K562 (cell line): Measurements from ENCODE around the gene SLC22A23. TPM values are rescaled to one million over a fixed set of nuclear protein-coding genes. Genes with fewer than 3 reads are reported as not detected.

Experiments
- NEUROD1 ChIP-seq: fragments of 150-350 bp; IDR thresholded peaks from 2 replicates; pipeline ENCODE4 v1.6.1; 2014; ENCODE audit warnings: borderline replicate concordance, low read length, low read depth; ENCODE audit not compliant: partially characterized antibody
- PCBP2 ChIP-seq: fragments of 200-400 bp; formaldehyde crosslinking; IDR thresholded peaks from 2 replicates; pipeline ENCODE4 v1.6.1; 2018; ENCODE audit warnings: low read length, low read depth, mild to moderate bottlenecking, moderate library complexity; ENCODE audit not compliant: poor library complexity, severe bottlenecking
- POLR2H ChIP-seq: IDR thresholded peaks from 2 replicates; pipeline ENCODE4 v1.6.1; 2016; ENCODE audit warnings: missing genetic modification characterization, low read depth, mild to moderate bottlenecking, control low read depth, missing compliant biosample characterization, moderate library complexity
- PYGO2 ChIP-seq: fragments of 450-650 bp; IDR thresholded peaks from 2 replicates; pipeline ENCODE4 v1.6.1; 2016; ENCODE audit warnings: mild to moderate bottlenecking, missing genetic modification characterization, moderate library complexity, missing compliant biosample characterization
- SMAD4 ChIP-seq: fragments of 250-450 bp; sonication (Bioruptor Pico); conservative IDR thresholded peaks from 2 replicates; pipeline ENCODE4 v1.8.0; 2021; ENCODE audit warnings: inconsistent platforms, mild to moderate bottlenecking, moderate library complexity
- TSC22D4 ChIP-seq: fragments of 450-650 bp; IDR thresholded peaks from 2 replicates; pipeline ENCODE4 v1.6.1; 2016; ENCODE audit warnings: missing genetic modification characterization, missing biosample characterization, control low read depth
- ZBTB7A ChIP-seq: IDR thresholded peaks from 2 replicates; pipeline ENCODE4 v1.6.1; 2011; ENCODE audit warnings: low read depth, mild to moderate bottlenecking, low read length, moderate library complexity, borderline replicate concordance; ENCODE audit not compliant: control insufficient read depth
- ZNF232 ChIP-seq: sonication (generic); formaldehyde crosslinking; IDR thresholded peaks from 2 replicates; pipeline ENCODE4 v1.8.0; 2022; ENCODE audit warnings: mild to moderate bottlenecking, missing genetic modification reagents
- ZNF24 ChIP-seq: fragments of 450-650 bp; IDR thresholded peaks from 2 replicates; pipeline ENCODE4 v1.6.1; 2016
- polyA plus RNA-seq, 8 experiments: library from polyadenylated mRNA; depleted of rRNA in 4 of 8; stranded (reverse) in 5 of 8; unstranded in 3 of 8; fragments of >200 nt; fragmentation: Nextera tagmentation in 2 of 8; fragmentation: Illumina TruSeq in 1 of 8; extraction: Ambion mirVana in 2 of 8; extraction: Trizol in 1 of 8; gene quantifications; 2 replicates each; pipeline versions ENCODE4 v1.2.1 to v1.2.3, GENCODE V29; 2011 to 2014; ENCODE audit warnings: inconsistent platforms in 1 of 8, missing spikeins in 1 of 8
- total RNA-seq, 7 experiments: library from RNA; depleted of rRNA in 6 of 7; stranded (reverse); fragments of >200 nt in 6 of 7; fragmentation: Illumina TruSeq in 2 of 7; extraction: Trizol in 2 of 7; gene quantifications; 2 replicates each; pipeline versions ENCODE4 v1.2.1 to v1.2.3, GENCODE V29; 2011 to 2021; ENCODE audit warnings: low replicate concordance in 1 of 7
- TF ChIP-seq, protein P1 (sequence below): IDR thresholded peaks from 3 replicates; pipeline ENCODE4 v1.6.1; 2011; ENCODE audit warnings: borderline replicate concordance, mild to moderate bottlenecking, moderate library complexity; ENCODE audit not compliant: insufficient read length; ENCODE audit errors: extremely low read depth
- TF ChIP-seq, protein P2 (sequence below), 2 experiments: fragments of 450-650 bp; IDR thresholded peaks; 2 replicates each; pipeline ENCODE4 v1.6.1; 2018; ENCODE audit warnings: mild to moderate bottlenecking in 2 of 2, low read depth in 1 of 2; ENCODE audit not compliant: partially characterized antibody in 2 of 2
- TF ChIP-seq, protein P3 (sequence below), 3 experiments: fragments of 200-800 bp in 1 of 3; sonication (Bioruptor generic) in 1 of 3; sonication (generic) in 1 of 3; formaldehyde crosslinking in 1 of 3; IDR thresholded peaks; 2 replicates each; pipeline versions ENCODE4 v1.6.1 to v1.8.0; 2016 to 2022; ENCODE audit warnings: mild to moderate bottlenecking in 2 of 3, missing compliant biosample characterization in 2 of 3, missing genetic modification characterization in 2 of 3, missing genetic modification reagents in 1 of 3

SLC22A23 gene
- total and polyA plus RNA-seq, 9 of the 15 experiments (the other 6 are each of a cell fraction or from before 2014, with no cell fraction given) = 0.30 to 8.7 (median 2.5) TPM

DNA sequence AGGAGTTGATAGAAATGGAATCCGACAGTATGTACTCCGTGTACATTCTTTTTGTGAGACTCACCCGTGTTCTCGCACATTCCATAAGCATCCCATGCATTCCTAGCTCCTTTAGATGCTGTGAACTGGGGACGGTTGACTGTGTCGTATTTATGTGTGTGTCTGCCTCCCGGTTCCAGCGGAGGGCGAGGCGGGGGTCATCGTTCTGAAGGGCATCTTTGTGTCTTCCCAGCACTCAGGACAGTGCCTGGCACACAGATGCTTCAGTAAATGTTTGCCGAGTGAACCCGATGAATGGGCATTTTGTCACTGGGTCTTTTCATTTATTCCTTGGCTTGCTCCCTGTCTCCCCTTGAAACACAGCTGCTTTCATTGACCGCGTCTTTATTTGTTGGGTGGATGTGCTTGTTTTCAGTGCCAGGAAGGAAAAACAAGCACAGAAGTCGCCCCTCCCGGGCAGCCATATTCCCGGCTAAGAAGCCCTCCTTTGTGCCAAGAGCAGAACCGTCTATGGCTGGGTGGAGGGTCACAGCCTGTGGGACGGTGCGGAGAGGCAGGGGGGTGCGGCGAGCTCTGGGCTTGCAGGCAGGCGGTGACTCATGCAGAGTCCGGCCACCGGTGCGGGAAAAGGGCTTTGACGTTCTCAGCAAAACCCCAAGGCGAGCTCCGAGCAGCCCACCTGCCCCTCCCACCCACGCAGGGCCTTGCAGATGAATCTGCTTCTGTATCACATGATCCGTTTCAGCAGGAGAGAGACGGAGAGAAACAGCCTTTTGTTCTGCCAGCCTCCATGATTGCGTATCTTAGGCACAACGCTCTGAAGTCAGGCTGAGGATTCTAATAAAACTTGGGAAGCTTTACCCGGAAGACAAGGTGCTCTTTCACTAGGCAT is 209.3 kb downstream of the SLC22A23 start (continued):
- TF ChIP-seq, protein P1, sequence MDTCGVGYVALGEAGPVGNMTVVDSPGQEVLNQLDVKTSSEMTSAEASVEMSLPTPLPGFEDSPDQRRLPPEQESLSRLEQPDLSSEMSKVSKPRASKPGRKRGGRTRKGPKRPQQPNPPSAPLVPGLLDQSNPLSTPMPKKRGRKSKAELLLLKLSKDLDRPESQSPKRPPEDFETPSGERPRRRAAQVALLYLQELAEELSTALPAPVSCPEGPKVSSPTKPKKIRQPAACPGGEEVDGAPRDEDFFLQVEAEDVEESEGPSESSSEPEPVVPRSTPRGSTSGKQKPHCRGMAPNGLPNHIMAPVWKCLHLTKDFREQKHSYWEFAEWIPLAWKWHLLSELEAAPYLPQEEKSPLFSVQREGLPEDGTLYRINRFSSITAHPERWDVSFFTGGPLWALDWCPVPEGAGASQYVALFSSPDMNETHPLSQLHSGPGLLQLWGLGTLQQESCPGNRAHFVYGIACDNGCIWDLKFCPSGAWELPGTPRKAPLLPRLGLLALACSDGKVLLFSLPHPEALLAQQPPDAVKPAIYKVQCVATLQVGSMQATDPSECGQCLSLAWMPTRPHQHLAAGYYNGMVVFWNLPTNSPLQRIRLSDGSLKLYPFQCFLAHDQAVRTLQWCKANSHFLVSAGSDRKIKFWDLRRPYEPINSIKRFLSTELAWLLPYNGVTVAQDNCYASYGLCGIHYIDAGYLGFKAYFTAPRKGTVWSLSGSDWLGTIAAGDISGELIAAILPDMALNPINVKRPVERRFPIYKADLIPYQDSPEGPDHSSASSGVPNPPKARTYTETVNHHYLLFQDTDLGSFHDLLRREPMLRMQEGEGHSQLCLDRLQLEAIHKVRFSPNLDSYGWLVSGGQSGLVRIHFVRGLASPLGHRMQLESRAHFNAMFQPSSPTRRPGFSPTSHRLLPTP = no peak
- no peak for TF ChIP-seq TSC22D4 (tag)
- TF ChIP-seq, protein P2, sequence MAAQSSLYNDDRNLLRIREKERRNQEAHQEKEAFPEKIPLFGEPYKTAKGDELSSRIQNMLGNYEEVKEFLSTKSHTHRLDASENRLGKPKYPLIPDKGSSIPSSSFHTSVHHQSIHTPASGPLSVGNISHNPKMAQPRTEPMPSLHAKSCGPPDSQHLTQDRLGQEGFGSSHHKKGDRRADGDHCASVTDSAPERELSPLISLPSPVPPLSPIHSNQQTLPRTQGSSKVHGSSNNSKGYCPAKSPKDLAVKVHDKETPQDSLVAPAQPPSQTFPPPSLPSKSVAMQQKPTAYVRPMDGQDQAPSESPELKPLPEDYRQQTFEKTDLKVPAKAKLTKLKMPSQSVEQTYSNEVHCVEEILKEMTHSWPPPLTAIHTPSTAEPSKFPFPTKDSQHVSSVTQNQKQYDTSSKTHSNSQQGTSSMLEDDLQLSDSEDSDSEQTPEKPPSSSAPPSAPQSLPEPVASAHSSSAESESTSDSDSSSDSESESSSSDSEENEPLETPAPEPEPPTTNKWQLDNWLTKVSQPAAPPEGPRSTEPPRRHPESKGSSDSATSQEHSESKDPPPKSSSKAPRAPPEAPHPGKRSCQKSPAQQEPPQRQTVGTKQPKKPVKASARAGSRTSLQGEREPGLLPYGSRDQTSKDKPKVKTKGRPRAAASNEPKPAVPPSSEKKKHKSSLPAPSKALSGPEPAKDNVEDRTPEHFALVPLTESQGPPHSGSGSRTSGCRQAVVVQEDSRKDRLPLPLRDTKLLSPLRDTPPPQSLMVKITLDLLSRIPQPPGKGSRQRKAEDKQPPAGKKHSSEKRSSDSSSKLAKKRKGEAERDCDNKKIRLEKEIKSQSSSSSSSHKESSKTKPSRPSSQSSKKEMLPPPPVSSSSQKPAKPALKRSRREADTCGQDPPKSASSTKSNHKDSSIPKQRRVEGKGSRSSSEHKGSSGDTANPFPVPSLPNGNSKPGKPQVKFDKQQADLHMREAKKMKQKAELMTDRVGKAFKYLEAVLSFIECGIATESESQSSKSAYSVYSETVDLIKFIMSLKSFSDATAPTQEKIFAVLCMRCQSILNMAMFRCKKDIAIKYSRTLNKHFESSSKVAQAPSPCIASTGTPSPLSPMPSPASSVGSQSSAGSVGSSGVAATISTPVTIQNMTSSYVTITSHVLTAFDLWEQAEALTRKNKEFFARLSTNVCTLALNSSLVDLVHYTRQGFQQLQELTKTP (IDR thresholded peaks at IDR 0.05; ENCODE audit: low read depth in 1 of 2, partially characterized antibody in 2 of 2) = no peak
- TF ChIP-seq POLR2H (tag) = no peak
- peak; percentile 90; the same call in 1 of the 2 replicates for TF ChIP-seq ZBTB7A
- TF ChIP-seq PCBP2 = no peak
- no peak for TF ChIP-seq ZNF232 (CRISPR knock-in tag)
- TF ChIP-seq, protein P3, sequence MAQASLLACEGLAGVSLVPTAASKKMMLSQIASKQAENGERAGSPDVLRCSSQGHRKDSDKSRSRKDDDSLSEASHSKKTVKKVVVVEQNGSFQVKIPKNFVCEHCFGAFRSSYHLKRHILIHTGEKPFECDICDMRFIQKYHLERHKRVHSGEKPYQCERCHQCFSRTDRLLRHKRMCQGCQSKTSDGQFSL (CRISPR knock-in tag; IDR thresholded peaks at IDR 0.05) = peak; percentile 80
- TF ChIP-seq, protein P3 (tag; IDR thresholded peaks at IDR 0.05) = no peak
- no peak for TF ChIP-seq PYGO2 (tag)
- no peak for TF ChIP-seq SMAD4
- no peak for TF ChIP-seq ZNF24
- TF ChIP-seq NEUROD1 = peak; percentile 24
